HG02571 (cell line): Measurements from ENCODE around the gene MSI1.

Experiments used
- ATAC-seq: cut with Tn5 transposase; IDR thresholded peaks from one replicate; pipeline ENCODE4 v1.9.1; 2021; ENCODE audit warnings: mild to moderate bottlenecking, moderate library complexity; ENCODE audit not compliant: unreplicated experiment

Gene MSI1

DNA sequence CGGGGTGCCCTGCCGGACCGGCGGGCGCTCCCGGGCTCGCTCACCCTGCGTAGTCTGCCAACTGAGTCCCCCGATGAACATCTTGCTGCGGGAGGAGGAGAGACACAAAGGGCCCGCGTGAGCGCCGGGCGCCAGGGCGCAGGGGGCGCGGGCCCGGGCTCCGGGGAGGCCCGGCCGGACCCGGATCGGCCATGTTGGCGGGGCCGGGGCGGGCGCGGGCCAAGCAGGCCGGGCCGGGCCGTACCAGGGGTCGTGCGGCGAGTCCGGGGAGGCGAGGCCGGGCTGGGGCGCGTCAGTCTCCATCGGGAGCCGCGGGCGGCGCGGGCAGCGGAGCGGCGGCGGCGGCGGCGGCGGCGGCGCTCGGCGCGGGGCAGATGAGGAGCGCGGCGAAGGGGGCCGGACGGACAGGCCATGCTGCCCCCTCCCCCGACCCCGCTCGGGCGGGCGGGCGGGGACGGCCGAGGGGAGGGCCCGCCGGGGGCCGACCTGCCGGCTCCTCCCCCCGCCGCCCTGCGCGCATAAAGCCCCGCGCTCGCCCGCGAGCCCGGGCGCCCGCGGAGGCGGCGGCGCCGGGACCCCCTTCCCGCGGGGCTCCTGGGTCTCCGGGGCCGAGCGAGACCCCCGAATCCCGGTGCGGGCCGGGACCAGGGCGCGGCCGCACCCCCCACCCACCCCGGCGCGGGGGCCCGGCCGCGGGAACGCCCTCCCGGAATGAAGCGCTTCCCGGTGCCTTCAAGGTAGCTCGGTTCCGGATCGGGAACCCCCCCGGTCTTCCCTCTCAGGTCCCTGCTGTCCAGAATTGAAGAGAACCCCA is at the start of gene MSI1:
Gene MSI1 (minus strand): TSS at position 376 of the 814 bp plus-strand sequence. CDS start 73 bp downstream, at position 303.
- ATAC-seq = no peak

DNA sequence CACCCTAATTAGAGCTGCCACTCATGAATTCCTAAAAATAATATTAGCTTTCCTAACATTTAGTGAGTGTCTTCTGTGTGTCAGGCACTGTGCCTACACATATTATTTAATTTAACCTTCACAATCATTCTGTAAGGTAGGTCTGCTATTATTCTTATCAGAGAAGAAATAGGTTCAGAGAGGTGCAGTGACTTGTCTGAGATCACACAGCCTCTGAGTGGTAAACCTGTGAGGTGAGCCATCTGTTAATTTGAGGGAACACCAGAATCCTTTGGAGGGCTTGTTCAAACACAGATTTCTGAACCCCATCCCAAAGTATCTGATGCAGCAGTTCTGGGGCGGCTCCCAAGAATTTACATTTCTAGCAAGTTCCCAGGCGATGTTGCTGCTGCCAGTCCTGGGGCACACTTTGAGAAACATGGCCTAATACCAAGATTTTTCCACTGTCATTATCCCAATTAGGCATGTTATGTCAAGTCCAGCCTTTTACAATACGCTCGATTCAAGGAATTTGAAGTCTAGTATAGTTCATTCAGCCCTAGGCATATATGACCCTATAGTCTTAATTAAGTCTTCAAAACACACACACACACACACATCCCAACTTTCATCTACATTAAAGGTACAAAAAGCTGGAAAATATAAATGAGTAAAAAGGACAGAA is 49.1 kb upstream of the MSI1 start:
- no peak for ATAC-seq

DNA sequence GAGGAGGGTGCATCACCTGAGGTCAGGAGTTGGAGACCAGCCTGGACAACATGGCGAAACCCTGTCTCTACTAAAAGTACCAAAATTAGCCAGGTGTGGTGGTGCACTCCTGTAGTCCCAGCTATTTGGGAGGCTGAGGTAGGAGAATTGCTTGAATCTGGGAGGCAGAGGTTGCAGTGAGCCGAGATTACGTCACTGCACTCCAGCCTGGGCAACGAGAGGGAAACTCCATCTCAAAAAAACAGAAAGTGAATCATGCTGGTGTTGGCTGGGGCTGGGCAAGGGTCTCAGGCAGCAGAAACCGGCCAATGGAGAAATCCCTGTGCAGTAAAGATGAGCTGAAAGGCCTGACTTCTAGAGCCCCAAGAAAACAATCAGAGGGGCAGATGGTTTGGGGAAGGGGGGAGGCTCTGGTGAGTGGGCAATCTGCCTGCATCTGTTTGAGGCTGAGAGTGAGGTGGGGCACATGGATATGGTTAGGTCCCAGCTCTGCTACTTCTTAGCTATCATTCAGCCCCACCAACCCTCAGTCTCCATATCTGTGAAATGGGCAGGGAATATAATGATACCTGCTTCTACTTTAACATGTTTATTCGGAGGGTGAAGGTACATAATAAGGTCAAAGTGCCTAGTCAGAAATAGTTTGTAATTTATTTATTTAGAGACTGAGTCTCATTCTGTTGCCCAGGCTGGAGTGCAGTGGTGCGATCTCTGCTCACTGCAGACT is 47.7 kb upstream of the MSI1 start:
- no peak for ATAC-seq

DNA sequence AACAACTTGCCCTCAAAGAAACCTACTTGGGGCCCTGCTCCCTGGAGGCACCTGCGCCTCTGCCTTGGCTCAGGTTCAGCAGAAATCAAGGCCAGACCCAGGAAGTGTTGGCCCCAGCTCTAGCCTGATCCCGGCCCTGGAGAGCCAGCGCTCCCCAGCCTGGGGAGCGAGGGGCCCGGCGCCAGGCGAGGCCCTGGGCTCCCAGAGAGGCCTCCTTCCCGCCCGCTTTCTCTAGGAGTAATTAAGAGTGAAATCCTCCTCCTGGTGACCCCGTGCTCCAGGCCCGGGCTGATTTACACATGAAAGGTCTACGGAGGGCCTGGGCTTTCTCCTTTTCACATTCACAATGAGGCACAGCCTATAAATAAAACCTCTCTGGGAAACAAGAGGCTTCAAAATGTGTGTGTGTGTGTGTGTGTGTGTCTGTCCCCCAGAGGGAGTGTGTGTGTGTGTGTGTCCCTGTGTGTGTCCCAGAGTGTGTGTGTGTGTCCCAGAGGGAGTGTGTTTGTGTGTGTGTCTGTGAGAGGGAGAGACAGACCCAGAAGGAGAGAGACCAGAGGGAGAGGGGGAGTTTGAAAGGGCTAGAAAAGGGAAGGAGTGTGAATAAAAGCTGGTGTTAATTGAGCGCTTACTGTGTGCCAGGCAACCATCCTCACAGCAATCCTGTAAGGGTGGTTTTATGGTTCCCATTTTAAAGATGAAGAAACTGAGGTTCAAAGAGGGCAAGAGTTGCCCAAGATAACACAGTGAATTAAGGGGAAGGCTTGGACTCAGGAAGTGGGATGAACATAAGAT is 45.1 kb upstream of the MSI1 start:
- no peak for ATAC-seq

DNA sequence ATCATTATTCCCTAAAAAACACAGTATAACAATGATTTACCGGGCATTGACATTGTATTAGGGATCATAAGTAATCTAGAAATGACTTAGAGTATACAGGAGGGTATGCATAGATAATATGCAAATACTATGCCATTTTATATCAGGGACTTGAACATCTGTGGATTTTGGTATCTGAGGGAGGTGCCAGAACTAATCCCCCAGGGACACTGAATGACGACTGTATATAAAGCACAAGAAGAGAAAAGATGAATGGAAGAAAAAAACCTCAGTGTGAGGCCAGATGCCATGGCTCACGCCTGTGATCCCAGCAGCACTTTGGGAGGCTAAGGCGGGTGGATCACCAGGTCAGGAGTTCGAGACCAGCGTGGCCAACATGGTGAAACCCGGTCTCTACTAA is 43.5 kb upstream of the MSI1 start:
- no peak for ATAC-seq

DNA sequence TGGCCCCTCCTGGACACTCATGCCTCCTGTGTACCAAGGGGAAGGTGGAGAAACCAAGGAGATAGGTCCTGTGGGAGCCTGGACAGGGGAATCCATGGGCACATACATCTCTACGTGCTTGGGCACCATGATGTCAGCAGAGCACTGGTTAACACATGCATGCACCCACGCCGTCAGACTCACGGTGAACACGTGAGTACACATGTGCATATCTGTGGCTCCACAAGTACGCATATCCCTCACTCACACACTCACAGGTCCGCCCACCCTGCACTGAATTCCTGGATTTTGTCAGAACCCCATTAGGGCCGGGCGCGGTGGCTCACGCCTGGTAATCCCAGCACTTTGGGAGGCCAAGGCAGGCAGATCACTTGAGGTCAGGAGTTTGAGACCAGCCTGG is 39.8 kb upstream of the MSI1 start:
- ATAC-seq = no peak

DNA sequence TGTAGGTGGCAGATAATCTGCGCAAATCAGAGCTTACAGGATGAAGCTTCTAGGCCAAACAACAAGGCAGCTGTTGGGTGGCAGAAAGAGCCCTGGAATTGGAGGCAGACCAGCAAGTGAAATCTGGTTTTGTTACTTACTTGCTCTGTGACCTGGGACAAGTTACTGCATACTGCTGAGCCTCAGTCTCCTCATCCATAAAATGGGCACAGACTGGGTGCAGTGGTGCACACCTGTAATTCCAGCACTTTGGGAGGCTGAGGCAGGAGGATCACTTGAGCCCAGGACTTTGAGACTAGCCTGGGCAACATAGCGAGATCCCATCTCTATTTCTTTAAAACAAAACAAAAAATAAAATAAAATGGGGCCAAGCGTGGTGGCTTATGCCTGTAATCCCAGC is 37.6 kb upstream of the MSI1 start:
- ATAC-seq = no peak

DNA sequence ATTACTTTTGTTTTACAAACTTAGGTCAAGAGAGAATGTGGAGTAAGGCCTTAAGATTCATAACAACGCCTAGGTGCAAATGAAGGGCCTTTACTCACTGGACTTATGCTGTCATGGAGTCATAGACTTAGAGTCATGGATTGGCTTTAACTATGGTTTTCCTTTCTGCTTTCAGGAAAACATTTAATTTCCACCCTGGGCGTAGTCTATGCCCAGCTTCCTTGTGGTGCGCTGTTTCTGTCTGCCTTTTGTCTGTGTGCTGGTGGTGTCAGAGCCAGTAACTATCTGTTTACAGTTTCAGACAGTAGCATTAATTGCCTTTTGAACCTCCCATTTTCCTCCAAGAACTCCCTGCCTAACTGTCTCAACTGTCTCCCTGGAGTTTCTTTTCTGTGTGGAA is 37.1 kb upstream of the MSI1 start:
- ATAC-seq = no peak

DNA sequence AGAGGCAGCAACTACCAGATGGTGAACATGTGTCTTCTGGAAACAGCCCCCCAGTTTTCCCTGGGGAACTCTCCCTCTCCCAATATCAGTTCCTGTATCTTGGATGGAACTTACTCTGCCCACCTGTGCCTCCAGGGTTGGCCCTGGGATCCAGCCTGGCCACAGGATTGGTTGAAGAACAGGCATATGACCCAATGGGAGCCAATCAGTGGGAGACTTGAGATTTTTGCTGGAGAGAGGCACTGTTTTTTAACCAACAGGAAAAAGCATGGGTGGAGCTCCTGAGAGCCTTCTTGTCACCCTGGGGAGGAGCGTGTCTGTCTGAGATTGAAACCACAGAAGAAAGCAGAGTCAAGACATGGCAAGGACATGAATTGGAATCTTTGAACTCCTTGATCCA is 35.3 kb upstream of the MSI1 start:
- ATAC-seq = no peak

DNA sequence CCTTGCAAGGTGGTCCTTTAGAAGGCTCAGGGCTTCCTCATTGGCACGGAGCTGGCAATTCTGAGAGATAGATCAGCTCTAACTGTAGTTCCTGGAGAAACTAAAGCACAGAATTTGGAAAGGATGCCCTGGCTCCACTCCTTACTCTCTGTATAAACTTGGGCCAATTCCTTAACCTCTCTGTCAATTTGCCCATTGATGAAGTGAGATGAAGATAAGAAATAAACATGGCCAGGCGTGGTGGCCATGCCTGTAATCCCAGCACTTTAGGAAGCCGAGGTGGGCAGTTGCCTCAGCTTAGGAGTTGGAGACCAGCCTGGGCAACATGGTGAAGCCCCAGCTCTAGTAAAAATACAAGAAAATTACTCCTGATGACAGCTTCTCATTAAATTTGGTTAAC is 34.9 kb upstream of the MSI1 start:
- ATAC-seq = no peak

DNA sequence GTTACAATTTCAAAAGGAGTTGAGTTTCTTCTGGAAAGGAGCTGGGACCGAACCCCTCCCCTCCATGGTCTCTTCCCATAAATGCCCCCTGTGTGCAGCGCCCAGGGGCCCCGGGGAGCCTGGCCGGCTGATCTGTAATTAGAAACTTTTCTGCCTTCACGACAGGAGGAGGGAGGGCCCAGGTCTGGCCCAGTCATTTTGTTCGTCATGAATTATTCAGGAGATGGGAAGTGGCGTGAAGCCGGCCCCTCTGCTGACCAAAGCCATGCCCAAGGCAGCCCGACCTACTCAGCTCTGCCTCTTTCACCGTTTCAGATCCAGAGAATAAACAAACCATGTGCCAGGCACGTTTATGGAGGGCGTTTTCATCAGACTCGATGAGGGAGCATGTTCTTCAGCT is 33.3 kb upstream of the MSI1 start:
- no peak for ATAC-seq

DNA sequence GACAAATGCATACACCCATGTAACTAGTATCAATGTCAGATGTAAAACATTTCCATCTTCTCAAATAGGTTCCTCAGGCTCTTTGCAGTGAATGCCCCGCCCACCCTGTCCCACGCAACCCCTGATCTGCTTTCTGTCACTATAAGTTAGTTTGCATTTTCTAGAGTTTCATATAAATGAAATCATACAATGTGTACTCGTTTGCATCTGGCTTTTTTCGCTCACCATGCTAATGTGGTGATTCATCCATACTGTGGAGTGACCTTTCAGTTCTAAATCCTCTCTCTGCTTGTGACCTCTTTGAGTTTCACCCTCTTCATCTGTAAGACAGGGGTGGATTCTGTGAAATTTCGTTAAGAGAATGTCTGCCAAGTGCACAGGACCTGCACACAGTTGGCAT is 30.6 kb upstream of the MSI1 start:
- no peak for ATAC-seq

DNA sequence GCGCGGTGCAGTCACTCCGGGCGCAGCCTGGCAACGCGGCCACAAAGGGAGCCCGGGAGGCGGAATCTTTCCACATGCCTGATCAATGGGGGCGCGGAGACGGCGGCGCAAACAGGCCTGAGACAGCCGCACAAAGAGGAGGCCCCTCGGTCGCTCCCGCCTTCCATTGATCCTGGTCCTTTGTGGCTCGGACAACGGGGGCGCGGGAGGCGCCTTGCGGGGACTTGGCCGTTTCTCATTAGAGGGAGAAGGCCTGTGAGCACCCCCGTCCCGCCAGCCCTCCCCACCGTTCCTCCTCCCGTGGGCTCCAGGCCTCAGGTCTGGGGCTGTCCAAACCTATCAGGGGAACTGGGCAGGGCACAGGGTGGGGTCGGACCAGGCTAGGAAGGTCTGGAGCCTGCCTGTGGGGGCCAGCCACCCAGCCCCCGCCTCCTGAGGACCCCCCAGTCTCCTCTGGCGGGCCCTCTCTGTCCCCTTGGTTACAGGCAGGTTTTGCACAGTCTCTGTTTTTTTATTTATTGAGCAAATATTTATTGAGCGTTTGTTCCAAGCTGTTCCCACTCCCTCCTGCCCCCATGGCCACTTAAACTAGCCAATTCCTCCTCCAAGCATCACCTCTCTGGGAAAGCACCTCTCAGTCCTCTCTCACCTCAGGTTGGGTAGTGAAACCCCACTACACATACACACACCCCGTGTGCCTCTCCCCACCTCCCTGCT is 29.0 kb upstream of the MSI1 start:
- ATAC-seq = no peak

DNA sequence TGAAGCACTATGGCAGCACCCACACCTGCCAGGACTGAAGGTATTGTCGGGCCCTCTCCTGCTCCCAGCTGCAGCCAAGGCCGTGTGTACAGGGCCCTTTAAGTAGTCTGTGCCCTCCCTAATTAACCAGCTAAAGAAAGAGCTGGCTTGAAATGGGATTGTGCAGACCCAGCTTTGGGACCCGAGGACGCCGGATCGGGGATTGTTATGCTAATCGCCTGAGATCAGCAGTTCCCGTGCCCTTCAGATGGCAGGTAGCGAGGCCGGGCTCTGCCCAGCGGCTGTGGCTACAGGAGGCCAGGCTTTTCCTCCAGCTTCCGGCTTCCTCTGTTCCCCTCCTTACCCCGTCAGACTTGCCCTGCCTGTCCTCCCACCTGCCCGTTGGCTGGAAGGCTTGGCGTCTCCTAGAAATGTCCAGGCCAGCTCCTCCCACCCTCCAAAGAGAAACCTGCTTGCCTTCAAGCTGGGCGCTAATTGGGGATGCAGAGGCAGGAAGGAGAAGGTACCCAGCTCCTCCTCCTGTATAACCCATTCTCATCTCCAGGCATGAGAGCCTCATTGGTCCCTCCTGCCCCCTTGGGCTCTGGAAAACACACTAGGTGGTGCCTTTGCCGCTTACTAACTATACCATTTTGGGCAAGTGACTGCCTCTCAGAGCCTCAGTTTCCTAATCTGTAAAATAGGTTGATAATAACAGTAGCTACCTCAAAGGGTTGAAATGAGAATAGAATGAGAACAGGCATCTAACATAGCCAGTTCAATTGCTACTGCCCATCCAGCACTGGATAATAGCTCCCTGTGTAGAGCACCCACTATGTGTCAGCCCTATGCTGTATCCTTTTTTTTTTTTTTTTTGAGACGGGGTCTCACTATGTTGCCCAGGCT is 25.8 kb upstream of the MSI1 start:
- ATAC-seq = no peak

DNA sequence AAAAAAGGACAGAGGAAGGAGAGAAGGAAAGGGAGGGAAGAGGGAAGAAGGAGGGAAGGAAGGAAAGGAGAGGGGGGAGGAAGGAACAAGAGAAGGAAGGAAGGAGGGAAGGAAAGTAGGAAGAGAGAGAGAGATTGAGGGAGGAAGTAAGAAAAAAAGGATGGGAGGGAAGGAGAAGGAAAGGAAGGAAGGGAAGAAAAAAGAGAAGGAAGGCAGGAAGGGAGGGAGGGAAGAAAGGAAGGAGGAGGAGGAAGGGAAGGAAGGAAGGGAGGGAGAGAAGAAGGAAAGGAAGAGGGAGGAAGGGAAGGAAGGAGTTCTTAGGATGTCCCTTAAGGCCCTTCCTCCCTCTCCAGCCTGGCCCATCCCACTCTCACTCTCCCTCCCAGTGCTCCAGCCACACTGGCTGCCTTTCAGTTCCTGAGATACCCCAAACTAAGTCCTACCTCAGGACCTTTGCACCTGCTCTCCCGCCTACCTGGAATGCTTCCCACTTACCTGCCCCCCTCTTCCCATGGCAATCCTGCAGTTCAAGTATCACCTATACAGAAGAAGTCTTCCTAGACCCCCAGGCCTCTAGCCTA is 21.7 kb upstream of the MSI1 start:
- ATAC-seq = no peak

DNA sequence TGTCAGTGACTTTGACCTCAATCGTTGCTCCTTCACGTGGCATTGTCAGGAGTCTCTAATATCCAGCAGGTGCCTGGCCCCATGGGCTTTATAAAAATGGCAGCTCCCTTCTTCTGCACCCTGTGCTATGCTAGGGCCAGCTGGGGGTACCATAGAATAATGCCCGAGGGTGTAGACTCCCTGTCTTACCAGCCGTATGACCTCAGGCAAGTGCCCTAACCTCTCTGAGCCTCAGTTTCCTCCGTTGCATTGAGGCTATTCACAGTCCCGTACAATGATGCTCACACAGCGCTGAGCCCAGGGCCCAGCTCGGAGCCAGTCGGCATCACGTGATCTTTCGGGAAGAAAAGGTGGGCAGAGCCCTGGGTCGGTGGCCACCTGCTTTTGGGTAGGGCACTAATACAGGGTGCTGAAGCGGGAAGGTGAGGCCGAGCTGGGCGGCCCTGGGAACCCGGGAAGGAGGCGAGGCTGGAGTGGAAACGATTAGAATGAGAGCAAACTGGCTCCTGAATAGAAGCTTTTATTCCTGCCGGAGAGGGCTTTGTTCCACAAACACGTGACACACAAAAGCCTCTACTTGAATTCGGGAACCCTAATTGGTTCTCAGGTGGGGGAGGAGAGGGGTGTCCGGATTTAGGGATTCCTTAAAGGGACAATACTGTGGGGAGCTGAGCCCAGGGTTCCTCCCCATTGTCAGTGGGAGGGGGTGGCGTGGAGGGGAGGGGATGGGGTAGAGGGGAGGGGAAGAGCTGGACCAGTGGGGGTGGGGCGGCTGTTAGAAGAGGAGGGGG is 19.9 kb upstream of the MSI1 start:
- ATAC-seq = no peak

DNA sequence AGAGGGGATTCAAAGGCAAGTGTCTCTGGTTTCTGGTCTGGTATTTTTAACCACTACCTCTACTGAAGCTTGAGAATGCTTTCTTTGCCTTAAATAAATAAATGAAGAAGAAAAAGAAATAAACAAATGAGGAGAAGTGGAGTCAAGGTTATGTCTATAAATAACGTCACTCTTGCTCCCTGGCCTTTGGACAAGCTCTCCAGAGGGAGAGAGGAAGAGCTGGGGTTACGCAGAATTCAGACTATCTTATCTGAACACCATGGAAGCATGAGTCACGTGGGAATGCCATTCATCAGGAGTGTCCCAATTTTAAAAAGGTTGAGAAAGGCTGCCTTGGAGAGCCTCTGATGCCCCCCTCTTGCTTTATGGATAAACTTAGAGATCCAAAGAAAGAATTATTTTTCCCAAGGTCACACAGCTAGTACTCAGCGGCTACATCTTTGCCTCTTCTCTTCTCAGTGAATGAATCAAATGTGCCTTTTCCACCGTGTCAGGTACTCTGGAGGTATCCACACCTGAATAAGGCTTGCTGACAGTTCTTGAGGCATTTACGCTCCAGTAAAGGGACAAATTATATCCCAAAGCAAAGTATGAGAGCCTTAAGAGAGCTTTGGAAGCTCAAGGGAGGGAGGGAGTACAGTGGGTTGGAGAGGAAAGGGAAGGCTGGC is 12.9 kb upstream of the MSI1 start:
- ATAC-seq = no peak

DNA sequence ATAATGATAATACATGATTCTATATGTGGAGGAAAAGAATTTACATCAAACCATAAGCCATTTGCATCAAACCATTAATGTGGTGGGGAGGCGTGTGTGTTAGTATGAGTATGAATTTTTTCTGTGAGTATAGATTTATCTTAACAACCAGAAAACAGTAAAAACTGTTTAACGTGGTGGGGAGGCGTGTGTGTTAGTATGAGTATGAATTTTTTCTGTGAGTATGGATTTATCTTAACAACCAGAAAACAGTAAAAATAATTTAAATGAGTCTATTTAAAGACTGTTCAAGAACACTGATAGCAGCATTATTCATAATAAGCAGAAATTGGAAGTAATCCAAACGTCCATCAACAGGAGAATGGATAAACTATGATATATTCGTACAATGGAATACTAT is 9.1 kb upstream of the MSI1 start:
- ATAC-seq = no peak
